ENCODE results near the gene PSKH1. TPM values are rescaled to one million over a fixed set of nuclear protein-coding genes. Genes with fewer than 3 reads are reported as not detected.
A peak's percentile ranks its signal among the peaks of the same experiment; 100 is the strongest.

PSKH1 gene
- polyA plus RNA-seq, 1 donor (not counting 4 experiments of a cell fraction or from before 2014, with no cell fraction given) = 10.7 TPM

GRCh38 chr16:67892375-67892774, 679 bp upstream of the PSKH1 start:
- Histone ChIP-seq H3K4me2 (ENCODE audit: control insufficient read depth, extremely low read depth, insufficient read depth, low read depth, low read length) (peak overlapping the region; percentile 92), H3K27ac (ENCODE audit: control insufficient read depth, insufficient read depth, low read length) (peak overlapping the region; percentile 36), H4K20me1 (ENCODE audit: control insufficient read depth, extremely low read depth, insufficient read depth, low read length) (no peaks in the 10 kb centered on the region), H2AFZ (ENCODE audit: control insufficient read depth, low read length) (peak overlapping the region; percentile 94), H3K79me2 (ENCODE audit: control insufficient read depth, insufficient read depth, low read length) (peaks cover 27% of the 10 kb centered on the region), H3K9me3 (ENCODE audit: control insufficient read depth, low read depth, low read length) (no peaks in the 10 kb centered on the region), H3K4me3 (ENCODE audit: control insufficient read depth in 2 of 3, extremely low read depth in 1 of 3, insufficient read depth in 2 of 3, low read depth in 1 of 3, low read length in 3 of 3) (peak overlapping the region in 2 of 3 experiments; percentile 53 to 58), H3K9ac (ENCODE audit: control insufficient read depth, extremely low read depth, insufficient read depth, low read length) (peak overlapping the region; percentile 60), H3K27me3 (ENCODE audit: control insufficient read depth, extremely low read depth, insufficient read depth, low read length) (no peaks in the 10 kb centered on the region), H3K36me3 (ENCODE audit: control insufficient read depth in 2 of 2, extremely low read depth in 1 of 2, insufficient read depth in 2 of 2, low read length in 2 of 2) (no peaks in the 10 kb centered on the region), H3K4me1 (ENCODE audit: control insufficient read depth, extremely low read depth, insufficient read depth, low read length) (peaks cover 14% of the 10 kb centered on the region), H3K9me1 (ENCODE audit: control insufficient read depth, extremely low read depth, insufficient read depth, low read length) (no peaks in the 10 kb centered on the region)
- dilution Hi-C loops (cut with MboI; ENCODE audit: extremely low pct_ligation_motif_present, low sequenced_read_pairs) = no loop called here
- TF ChIP-seq, protein P1, sequence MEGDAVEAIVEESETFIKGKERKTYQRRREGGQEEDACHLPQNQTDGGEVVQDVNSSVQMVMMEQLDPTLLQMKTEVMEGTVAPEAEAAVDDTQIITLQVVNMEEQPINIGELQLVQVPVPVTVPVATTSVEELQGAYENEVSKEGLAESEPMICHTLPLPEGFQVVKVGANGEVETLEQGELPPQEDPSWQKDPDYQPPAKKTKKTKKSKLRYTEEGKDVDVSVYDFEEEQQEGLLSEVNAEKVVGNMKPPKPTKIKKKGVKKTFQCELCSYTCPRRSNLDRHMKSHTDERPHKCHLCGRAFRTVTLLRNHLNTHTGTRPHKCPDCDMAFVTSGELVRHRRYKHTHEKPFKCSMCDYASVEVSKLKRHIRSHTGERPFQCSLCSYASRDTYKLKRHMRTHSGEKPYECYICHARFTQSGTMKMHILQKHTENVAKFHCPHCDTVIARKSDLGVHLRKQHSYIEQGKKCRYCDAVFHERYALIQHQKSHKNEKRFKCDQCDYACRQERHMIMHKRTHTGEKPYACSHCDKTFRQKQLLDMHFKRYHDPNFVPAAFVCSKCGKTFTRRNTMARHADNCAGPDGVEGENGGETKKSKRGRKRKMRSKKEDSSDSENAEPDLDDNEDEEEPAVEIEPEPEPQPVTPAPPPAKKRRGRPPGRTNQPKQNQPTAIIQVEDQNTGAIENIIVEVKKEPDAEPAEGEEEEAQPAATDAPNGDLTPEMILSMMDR (optimal IDR thresholded peaks at IDR 0.05 in 1 of 3, IDR thresholded peaks at IDR 0.05 in 1 of 3, conservative IDR thresholded peaks at IDR 0.05 in 1 of 3; ENCODE audit: extremely low read depth in 1 of 3, insufficient read depth in 2 of 3, low read length in 3 of 3) = no peak
- no peak for TF ChIP-seq EZH2 (IDR thresholded peaks at IDR 0.05; ENCODE audit: low read length)
- DNase-seq (ENCODE audit: low read depth, low spot score) (no peak), FAIRE-seq (no peak)

DNA sequence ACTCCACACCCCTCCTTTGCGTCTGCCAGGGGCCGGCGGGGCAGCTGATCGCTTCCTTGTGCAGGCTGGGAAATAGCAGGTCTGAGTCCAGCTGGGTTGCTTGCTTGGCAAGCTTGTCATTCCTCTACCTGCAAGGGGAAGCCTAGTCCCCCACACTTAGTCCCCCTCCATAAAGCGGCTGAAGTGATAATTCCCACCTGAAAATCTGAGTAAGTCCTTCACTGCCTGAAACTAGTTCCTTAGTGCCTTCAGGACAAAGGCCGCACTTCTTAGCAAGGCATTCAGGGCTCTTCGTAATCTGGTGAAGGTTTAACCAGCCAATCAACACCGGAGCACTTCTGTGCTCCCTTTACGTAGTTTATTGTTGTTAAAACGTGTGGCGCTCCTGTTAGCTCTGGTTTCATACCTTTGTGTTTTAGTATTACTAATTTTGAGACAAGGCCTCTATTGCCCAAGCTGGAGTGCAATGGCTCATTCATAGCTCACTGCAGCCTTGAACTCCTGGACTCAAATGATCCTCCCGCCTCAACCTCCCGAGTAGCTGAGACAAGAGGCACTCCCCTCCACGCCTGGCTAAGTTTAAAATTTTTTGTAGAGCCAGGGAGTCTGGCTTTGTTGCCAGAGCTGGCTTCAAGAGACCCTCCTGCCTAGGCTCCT, 817 bp downstream of the PSKH1 start:
- peak overlapping the region; percentile 94 for H3K27ac ChIP-seq (ENCODE audit: control insufficient read depth, insufficient read depth, low read length)
- FAIRE-seq = no peak
- peak overlapping the region; percentile 65 for H3K4me2 ChIP-seq (ENCODE audit: control insufficient read depth, extremely low read depth, insufficient read depth, low read depth, low read length)
- peak overlapping the region; percentile 62 to 99 (median 66) for H3K4me3 ChIP-seq (ENCODE audit: control insufficient read depth in 2 of 3, extremely low read depth in 1 of 3, insufficient read depth in 2 of 3, low read depth in 1 of 3, low read length in 3 of 3)
- no peaks in the 10 kb centered on the region for H3K36me3 ChIP-seq (ENCODE audit: control insufficient read depth in 2 of 2, extremely low read depth in 1 of 2, insufficient read depth in 2 of 2, low read length in 2 of 2)
- peak overlapping the region; percentile 97 for H3K9ac ChIP-seq (ENCODE audit: control insufficient read depth, extremely low read depth, insufficient read depth, low read length)
- no peaks in the 10 kb centered on the region for H3K27me3 ChIP-seq (ENCODE audit: control insufficient read depth, extremely low read depth, insufficient read depth, low read length)
- H3K9me3 ChIP-seq (ENCODE audit: control insufficient read depth, low read depth, low read length) = no peaks in the 10 kb centered on the region
- peak overlapping the region; percentile 84 for H2AFZ ChIP-seq (ENCODE audit: control insufficient read depth, low read length)
- no peaks in the 10 kb centered on the region for H3K9me1 ChIP-seq (ENCODE audit: control insufficient read depth, extremely low read depth, insufficient read depth, low read length)
- dilution Hi-C loops (cut with MboI; ENCODE audit: extremely low pct_ligation_motif_present, low sequenced_read_pairs) = no loop called here
- peaks cover 36% of the 10 kb centered on the region for H3K79me2 ChIP-seq (ENCODE audit: control insufficient read depth, insufficient read depth, low read length)
- DNase-seq (ENCODE audit: low read depth, low spot score) = no peak
- H3K4me1 ChIP-seq (ENCODE audit: control insufficient read depth, extremely low read depth, insufficient read depth, low read length) = peaks cover 14% of the 10 kb centered on the region
- H4K20me1 ChIP-seq (ENCODE audit: control insufficient read depth, extremely low read depth, insufficient read depth, low read length) = no peaks in the 10 kb centered on the region
- TF ChIP-seq, protein P1 (optimal IDR thresholded peaks at IDR 0.05 in 1 of 3, IDR thresholded peaks at IDR 0.05 in 1 of 3, conservative IDR thresholded peaks at IDR 0.05 in 1 of 3; ENCODE audit: extremely low read depth in 1 of 3, insufficient read depth in 2 of 3, low read length in 3 of 3) = no peak
- no peak for TF ChIP-seq EZH2 (IDR thresholded peaks at IDR 0.05; ENCODE audit: low read length)

Data from keratinocyte (primary cell).